HG03066 (cell line): ENCODE results near the gene GFY.

Experiments
- ATAC-seq: cut with Tn5 transposase; IDR thresholded peaks from one replicate; pipeline ENCODE4 v1.9.1; 2021; ENCODE audit warnings: low read depth; ENCODE audit not compliant: unreplicated experiment

The GFY gene, protein sequence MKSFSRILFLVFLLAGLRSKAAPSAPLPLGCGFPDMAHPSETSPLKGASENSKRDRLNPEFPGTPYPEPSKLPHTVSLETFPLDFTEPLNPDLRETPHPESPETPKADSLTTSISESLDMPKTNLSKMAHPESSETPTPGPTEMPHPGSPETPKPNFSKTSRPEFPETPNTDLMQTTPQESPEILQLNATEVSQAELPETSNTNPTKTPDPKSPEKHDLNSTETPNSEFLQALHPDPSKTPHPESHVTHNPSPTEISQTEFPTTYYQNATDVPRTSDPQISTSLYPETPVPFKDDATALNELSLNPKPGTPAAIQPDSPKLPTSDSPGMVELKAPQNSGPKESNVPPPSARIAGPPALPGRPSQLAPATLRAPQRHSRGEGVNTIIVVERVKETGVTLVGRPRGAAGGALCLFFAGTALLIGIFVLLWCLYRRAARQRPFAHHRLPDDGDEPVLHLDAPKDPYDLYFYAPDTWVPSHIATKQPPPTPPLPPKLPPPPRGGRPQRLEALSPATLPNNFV

DNA sequence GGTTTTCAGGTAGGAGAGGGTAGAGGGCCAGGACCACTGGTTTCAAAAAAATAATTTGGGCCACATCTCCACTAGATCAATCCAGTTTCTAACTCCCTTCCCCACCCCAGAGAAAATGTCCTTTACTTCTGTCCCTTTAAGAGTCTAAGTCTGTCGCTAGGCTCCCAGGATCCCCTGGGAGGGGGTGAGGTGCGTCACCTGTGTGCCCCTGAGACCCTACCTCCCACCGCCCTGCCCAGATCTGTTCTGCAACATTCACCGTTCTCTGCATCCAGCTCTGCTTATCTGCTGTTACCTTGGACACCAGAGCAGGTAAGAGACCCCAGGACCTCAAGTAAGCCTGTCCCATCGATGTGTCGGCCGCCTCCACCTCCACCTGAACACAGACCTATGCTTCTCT lies at the start of gene GFY:
Gene GFY (plus strand): TSS at position 211 of the 400 bp plus-strand sequence. CDS start 1,043 bp downstream, outside the sequence.
- ATAC-seq = no peak

DNA sequence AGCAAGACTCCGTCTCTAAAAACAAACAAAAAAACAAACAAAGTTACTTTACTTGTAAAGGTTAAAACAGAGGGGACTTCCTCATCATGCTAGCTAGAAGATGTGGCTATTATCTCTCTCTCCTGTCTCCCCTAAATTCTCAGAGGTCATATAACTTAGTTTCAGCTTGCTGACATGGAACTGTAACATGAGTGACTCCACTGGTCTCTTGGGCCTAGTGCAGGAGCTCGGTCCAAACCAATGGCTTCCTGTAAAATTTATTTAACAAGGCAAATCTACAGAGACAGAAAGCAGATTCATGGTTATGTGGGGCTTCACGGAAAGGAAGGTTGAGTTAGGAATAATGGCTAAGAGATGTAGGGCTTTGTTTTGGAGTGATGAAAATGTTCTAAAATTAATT lies 46.7 kb upstream of the GFY start:
- no peak for ATAC-seq

DNA sequence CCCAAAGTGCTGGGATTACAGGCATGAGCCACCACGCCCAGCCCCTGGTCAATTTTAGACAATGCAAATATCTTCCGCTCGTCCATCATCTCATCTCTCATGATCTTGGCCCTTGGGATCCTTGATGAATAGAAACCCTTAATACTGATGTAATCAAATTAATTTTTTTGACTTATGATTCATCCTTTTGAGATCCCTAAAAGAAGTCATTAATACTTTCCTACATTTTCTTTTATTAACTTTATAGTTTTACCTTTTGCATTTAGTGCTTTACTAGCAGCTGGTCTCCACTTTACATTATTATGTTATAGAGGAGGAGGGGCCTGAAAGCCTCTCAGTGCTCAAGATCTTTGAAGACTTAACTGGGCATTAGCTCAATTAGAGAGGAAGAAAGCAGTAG lies 44.8 kb upstream of the GFY start:
- ATAC-seq = no peak

DNA sequence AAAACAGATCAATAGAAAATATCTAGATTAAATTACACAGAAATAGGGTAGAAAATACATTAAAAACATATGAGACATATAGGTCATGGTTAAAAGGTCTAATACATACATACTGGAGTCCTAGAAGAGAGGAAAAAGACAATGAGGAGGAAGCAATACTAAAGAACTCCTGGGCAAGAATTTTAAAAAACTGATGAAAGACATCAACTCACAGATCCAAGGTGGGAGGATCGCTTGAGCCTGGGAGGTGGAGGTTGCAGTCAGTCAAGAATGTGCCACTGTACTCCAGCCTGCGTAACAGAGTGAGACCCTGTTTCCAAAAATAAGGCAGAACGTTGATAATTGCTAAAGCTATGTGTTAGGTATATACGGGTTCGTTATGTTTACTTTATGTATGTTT lies 42.5 kb upstream of the GFY start:
- no peak for ATAC-seq

DNA sequence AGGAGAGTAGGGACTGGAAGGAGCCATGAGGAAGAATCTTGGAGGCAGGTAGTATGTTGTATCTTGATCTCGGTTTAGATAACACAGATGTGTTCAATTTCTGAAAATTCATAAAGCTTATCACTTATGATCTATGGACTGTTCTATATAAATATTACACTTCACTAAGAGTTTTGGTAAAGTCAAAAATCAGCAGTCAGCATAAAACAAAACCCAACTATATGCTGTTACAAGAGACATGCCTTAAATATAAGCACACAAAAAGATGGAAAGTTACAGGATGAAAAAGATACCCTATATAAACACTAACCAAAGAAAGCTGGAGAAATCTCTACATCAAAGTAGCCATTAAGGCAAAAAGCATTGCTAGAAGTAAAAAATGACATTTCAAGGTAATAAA lies 41.6 kb upstream of the GFY start:
- no peak for ATAC-seq

DNA sequence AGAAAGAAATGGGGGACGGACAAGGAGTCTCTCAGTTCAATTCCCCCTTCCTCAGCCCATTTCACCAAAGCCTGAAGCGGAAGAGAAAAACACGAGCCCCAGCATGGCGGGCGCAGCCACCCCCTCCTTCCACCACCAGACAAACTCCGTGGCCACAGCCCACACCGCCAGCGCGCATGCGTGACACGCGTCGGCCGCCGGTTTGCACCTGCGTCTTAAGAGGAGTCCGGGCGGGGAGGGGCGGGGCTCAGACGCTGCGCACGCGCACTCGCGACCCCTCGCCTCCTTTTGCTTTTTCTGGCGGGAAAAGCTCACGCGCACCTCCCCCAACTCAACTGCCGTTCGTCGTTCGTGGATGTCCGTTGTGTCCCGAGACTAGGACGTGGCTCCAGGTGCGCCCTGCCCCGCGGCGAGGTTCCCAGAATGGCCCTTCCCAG lies 37.2 kb upstream of the GFY start, which contains the start of gene KASH5:
Gene KASH5 (plus strand): TSS at position 314 of the 437 bp plus-strand sequence. CDS start 2,635 bp downstream, outside the sequence.
- ATAC-seq = no peak

DNA sequence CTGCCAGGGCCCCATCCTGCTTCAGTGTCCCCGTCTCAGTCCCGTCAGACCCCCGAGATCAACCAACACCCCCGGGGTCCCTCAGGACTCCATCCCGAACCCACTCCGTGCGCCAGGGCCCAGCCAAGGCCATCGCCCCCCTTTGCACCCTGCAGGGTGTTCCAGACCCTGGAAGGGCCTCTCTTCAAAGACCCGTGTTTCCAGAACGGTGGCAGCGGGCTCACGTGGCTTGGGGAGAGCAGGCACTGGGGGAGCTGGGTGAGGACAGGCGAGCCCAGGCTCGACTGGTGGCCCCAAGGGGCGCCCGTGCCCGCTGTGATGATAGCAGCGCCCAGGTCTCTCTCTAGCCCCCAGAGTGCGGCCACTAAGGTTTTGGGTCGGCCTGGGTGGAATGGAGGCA lies 35.8 kb upstream of the GFY start:
- no peak for ATAC-seq

DNA sequence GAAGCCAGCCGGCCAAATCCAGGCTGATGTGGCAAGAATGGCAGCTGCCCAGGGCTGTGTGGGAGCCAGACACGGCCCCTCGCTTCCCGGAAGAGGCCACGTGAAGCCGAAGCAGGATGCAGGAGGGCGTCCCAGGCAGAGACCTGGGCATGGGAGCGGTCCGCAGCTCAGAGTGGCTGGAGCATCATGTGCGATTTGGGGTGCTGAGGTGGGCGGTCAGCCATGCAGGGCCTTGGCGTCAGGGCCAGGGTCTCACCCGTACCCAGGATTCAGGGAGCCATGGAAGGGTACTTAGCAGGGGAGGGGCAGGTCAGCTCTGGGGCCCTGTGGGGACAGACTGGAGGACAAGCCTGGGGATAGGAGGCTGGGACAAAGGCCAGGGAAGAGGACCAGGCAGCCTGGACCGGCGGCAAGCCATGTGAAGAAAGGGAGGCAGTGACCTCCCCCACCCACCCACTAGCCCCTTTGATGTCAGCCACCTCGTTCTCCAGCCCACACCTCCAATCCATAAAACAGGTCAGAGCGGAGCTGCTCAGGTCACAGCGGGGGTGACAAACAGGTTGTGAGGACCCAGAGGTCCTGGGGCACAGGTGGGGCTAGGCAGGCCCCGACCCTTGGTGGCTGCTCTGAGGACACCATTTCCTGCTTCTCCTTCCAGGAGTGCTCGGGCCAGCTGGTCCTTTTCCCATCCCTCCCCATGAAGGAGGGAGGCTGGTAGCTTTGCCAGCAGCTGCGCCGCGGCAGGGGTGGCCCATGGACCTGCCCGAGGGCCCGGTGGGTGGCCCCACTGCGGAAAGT lies 34.9 kb upstream of the GFY start:
- no peak for ATAC-seq

DNA sequence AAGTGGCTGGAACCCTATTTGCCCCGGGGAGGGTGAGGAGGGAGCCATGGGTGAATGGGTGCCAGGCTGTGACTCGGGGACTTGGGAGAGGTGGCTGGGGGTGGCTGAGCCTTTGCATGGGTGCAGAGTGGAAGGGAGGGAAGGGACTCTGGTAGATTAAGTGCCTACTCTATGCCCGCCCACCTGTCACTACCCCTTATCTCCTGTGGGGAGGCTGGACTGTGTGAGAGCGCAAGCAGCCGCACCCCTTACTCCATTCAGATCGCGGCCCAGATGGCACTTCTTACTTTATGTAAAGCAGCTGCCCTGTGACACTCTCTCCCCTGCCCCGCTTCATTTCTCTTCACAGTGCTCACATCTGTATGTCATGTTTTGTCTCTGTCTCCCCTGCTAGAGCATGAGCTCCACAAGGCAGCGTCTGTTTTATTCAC lies 34.2 kb upstream of the GFY start:
- ATAC-seq = no peak

DNA sequence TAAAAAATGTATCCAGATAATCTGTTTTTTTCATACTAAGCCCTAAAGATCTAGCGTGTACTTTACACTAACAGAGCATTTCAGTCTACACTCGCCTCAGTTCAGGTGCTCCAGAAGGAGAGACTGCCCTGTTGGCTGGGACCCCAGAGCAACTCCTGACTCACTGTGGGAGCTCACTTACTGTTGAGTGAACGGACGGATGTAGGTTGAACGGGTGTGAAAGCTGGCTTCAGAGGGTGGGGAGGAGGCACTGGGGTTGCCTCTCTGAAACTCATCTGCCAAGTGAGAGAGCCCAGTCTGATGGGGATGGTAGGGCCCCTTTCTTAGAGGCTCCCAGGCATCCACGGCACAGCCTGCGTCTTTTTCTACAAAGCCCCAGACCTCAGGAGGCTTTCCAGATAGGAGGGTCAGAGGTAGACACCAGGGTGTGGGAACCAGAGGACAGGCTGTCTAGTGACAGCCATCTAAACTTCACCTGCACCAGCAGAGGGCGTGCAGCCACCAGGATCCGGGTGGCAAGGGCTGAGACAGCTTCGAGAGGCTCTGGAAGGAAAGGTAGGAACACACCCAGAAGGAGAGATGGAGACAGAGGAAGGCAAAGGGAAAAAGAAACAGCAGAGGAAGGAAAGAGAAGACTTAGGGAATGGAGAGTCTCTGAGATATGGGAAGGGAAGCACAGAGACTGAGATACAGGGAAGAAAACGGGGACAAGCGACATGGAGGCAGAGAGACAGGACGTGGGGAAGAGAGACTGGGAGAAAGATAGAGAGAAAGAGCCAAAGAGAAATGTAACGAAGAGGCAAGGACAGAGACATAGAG lies 33.4 kb upstream of the GFY start:
- no peak for ATAC-seq

DNA sequence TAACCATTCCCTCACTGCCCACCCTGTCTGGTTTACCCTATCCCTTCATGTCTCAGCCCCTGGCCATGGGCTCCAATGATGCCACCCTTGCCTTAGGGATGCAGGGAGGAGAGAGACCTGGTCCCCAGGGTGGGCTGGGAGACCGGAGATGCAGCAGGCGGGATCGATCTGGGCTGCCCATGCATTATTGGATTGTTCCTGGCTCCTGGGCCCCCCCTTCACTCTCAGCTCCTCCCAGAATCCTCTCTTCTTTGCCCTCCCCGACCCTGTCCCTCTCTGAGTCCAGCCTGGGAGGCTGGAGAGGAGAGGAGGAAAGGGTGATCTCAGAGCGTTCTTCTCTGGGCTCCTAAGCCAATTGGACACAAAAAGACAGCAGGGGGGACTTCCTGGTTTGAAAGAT lies 31.3 kb upstream of the GFY start:
- no peak for ATAC-seq

DNA sequence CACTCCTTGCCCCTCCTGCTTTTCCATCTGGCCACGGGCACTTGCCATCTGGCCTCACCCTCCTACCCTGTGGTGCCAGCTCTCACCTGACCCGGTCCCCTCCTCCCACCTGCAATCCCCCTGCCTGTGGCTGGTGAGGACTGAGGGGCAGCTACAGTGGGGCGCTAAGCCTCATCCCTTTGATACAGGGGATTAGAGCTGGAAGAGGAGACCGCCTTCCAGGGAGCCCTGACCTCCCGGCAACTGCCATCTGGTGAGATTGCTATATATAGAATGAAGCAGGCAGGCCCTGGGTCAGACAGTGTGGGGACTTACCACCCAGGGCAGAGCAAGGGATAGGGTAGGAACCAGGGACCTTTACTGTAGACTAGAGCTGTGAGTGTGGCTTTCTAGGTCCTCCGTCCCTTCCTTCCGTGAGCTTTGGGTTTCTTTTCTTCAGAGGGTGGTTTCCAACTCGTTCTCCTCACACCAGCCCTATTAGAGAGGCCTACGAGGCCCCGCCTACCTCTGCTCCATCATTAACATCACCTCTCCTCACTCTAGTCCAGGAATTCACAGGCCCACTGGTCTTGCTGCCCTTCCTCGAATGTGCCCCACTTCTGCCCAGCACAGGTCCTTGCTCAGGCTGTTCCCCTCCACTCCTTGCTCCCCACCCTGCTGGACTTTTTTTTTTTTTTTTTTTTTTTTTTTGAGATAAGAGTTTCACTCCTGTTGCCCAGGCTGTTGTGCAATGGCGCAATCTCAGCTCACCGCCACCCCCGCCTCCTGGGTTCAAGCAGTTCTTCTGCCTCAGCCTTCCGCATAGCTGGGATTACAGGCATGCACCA lies 29.4 kb upstream of the GFY start:
- no peak for ATAC-seq

DNA sequence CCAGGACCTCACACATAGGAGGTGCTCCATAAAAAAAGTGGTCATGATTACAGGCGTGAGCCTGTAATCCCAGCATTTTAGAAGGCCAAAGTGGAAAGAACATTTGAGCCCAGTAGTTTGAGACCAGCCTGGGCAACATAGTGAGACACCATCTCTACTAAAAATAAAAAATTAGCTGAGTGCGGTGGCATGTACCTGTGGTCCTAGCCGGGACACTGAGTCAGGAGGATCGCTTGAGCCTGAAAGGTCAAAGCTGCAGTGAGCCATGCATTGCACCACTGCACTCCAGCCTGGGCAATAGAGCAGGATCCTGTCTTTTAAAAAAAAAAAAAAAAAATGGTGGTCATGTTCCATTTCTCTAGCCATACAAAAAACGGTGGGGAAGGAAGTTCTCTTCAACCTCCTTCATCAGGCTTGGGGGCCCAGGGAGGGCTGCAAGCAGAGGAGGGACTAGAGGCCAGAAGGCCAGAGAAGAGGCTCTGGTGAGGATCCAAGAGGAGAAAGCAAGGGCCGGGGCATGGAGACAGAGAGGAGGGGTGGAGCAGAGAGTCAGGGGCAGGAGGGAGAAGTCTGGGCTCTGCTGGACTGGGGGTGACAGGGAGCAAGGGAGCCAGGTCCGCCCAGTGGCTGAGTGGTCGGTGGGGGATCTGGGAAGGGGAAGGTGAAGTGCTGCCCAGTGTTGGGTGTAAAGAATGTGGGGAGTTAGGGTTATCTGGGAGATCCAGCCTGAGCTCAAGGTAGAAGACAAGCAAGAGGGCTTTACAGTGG lies 28.3 kb upstream of the GFY start:
- no peak for ATAC-seq

DNA sequence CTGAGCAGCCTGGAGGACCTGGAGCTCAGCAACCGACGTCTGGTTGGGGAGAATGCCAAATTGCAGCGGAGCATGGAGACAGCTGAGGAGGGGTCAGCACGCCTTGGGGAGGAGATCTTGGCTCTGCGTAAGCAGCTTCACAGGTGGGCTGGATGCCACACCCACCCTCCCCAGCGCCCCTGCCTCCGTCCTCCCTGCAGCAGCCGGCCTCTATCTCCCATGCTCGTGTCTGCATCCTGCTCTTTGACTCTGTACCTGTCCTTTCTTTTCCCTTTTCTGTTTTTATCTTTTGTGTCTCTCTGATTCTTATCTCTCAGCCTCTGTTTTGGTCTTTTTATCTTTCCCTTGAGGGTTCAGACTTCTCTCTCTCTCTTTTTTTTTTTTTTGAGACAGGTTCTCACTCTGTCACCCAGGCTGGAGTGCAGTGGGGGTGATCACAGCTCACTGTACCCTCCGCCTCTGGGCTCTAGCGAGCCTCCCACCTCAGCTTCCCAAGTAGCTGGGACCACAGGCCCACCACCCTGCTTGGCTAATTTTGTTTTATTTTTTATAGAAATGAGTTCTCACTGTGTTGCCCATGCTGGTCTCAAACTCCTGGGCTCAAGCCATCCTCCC lies 27.1 kb upstream of the GFY start:
- ATAC-seq = no peak

DNA sequence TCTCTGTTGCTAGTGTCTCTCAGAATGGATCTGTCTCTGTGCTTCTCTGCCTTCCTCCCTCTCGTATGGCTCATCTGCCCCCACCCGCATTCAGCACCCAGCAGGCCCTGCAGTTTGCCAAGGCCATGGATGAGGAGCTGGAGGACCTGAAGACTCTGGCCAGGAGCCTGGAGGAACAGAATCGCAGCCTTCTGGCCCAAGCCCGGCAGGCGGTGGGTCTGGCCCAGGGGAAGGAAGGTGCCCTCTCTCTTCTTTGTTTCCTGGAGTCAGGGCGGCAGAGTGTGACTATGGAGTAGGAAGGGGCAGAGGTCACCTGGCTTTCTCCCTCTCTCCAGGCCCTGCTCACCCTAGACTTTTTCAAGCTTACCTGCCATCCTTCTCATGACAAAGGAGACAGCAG lies 26.3 kb upstream of the GFY start:
- ATAC-seq = no peak

DNA sequence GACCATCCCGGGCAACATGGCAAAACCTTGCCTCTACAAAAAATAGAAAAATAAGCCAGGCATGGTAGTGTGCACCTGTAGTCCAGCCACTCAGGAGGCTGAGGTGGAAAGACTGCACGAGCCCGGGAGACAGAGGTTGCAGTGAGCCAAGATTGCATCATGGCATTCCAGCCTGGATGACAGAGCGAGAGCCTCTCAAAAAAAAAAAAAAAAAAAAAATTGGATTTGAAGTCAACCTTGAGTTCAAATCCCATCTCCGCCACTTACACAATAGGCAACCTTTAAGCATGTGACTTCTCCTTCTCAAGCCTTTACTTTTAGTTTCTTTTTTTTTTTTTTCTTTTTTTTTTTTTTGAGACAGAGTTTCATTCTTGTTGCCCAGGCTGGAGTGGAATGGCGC lies 25.2 kb upstream of the GFY start:
- no peak for ATAC-seq

DNA sequence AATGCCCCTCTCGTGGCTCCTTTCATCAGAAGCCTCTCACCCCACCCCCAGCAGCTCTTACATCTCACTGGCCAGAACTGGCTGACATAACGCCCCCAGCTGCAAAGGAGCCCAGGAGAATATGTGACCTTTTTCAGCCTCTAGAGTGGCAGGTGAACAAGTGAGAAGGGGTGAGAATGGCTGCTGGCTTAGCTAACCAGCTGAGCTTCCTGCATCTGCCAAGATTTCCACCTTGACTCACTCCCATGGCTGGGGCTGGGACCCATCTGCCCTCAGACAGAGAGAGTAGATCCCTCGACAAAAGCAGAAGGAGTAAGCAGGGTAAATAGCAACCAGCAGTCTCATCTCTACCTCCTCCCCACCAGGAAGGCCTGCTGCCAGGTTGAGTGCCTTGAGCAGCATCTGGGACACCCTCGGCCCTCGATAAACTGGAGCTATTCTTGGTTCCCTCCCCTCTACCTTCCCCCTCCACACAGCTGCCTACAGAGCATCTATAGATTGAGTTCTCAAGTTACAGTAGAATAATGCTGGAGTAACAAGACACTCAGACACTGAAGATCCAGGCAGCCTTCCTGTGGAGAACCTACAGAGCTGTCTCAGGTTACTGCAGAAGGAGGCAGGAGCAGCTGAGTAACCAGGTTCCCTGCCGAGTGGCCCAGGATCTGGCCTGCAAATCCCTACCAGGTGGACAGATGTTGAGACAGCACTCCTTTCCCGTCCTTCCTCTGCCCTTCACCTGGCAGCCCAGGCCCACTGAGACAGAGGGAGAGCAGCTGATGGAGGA lies 21.6 kb upstream of the GFY start:
- ATAC-seq = no peak

DNA sequence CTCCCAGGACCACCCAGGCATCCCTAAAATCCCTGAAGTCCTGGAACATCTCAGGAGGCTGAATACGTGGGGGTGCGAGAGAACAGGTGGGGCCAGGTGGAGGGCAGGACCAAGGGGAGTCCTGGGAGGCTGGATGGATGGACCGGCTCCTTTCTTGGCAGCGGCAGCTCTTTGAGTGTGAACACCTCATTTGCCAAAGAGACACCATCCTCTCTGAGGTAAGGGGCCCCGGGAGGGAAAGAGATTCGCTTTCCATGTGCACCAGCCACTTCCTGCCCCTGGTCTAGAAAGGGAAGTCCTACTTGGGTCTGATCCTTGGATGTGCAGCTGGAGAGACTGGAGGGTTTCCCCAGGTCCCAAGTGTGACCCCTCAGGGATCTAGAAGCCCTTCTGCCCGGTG lies 18.1 kb upstream of the GFY start:
- no peak for ATAC-seq
